GM23338 (cell line): ENCODE results near the gene DYSF. TPM values are rescaled to one million over a fixed set of nuclear protein-coding genes. Genes with fewer than 3 reads are reported as not detected.

ENCODE experiments used
- ATAC-seq: fragments of 200-7000 bp; cut with Tn5 transposase; 3 replicates; pipeline ENCODE4 v1.9.1; 2020
- DNase-seq: peaks from one replicate; pipeline ENCODE4 v3.0.0-alpha.2; 2015; ENCODE audit warnings: low spot score
- H2AFZ ChIP-seq: fragments of 200-600 bp; sonication (generic); 2 replicates; pipeline ENCODE4 v1.8.0; 2016; ENCODE audit warnings: antibody characterized with exemption, mild to moderate bottlenecking, moderate library complexity
- H3F3A ChIP-seq: fragments of 200-600 bp; sonication (generic); replicated peaks from 2 replicates; pipeline ENCODE4 v1.8.0; 2017; ENCODE audit warnings: antibody characterized with exemption, mixed run types, low read depth
- H3K27ac ChIP-seq: fragments of 200-600 bp; sonication (generic); 2 replicates; pipeline ENCODE4 v1.6.1; 2016; ENCODE audit warnings: low read depth
- H3K27me3 ChIP-seq: fragments of 200-600 bp; sonication (generic); 2 replicates; pipeline ENCODE4 v1.8.0; 2016; ENCODE audit warnings: mild to moderate bottlenecking, mixed run types, moderate library complexity; ENCODE audit not compliant: insufficient read depth
- H3K36me3 ChIP-seq: fragments of 200-600 bp; sonication (generic); 2 replicates; pipeline ENCODE4 v1.8.0; 2016; ENCODE audit warnings: mild to moderate bottlenecking; ENCODE audit not compliant: insufficient read depth
- H3K4me1 ChIP-seq: fragments of 200-600 bp; sonication (generic); 2 replicates; pipeline ENCODE4 v1.8.0; 2016; ENCODE audit warnings: mild to moderate bottlenecking, moderate library complexity; ENCODE audit not compliant: insufficient read depth
- H3K4me2 ChIP-seq: fragments of 200-600 bp; sonication (generic); 2 replicates; pipeline ENCODE4 v1.7.1; 2017; ENCODE audit warnings: mixed run types
- H3K4me3 ChIP-seq: fragments of 200-600 bp; sonication (generic); 2 replicates; pipeline ENCODE4 v1.6.1; 2016; ENCODE audit warnings: mixed run types
- H3K79me2 ChIP-seq: fragments of 200-600 bp; sonication (generic); replicated peaks from 2 replicates; pipeline ENCODE4 v1.8.0; 2017; ENCODE audit warnings: mild to moderate bottlenecking; ENCODE audit not compliant: insufficient read depth
- H3K9me2 ChIP-seq: fragments of 200-600 bp; sonication (generic); 2 replicates; pipeline ENCODE4 v1.8.0; 2017; ENCODE audit not compliant: insufficient read depth
- H4K20me1 ChIP-seq: fragments of 200-600 bp; sonication (generic); replicated peaks from 2 replicates; pipeline ENCODE4 v1.8.0; 2017; ENCODE audit warnings: mild to moderate bottlenecking; ENCODE audit not compliant: insufficient read depth
- H3K27ac Mint-ChIP-seq: 2 replicates; pipeline ENCODE4 v1.8.0; 2020; ENCODE audit warnings: inconsistent platforms, mild to moderate bottlenecking, moderate library complexity, mixed read lengths
- H3K27me3 Mint-ChIP-seq: 3 replicates; pipeline ENCODE4 v1.8.0; 2022; ENCODE audit warnings: low read depth, mild to moderate bottlenecking, moderate library complexity, mixed read lengths, inconsistent platforms; ENCODE audit not compliant: insufficient read depth, poor library complexity
- H3K36me3 Mint-ChIP-seq: 3 replicates; pipeline ENCODE4 v1.8.0; 2021; ENCODE audit warnings: low read depth, mild to moderate bottlenecking, inconsistent platforms, moderate library complexity, mixed read lengths
- H3K4me1 Mint-ChIP-seq: 3 replicates; pipeline ENCODE4 v1.8.0; 2020; ENCODE audit warnings: mild to moderate bottlenecking, inconsistent platforms, mixed read lengths
- H3K4me3 Mint-ChIP-seq: 3 replicates; pipeline ENCODE4 v1.8.0; 2021; ENCODE audit warnings: moderate library complexity, mild to moderate bottlenecking, inconsistent platforms, mixed read lengths
- H3K9me3 Mint-ChIP-seq: 3 replicates; pipeline ENCODE4 v1.8.0; 2020; ENCODE audit warnings: moderate library complexity, mild to moderate bottlenecking, inconsistent platforms, mixed read lengths
- EZH2phosphoT487 ChIP-seq: fragments of 200-600 bp; sonication (generic); IDR thresholded peaks from one replicate; pipeline ENCODE4 v1.8.1; 2018; ENCODE audit warnings: antibody characterized with exemption; ENCODE audit not compliant: unreplicated experiment
- POLR2AphosphoS5 ChIP-seq: IDR thresholded peaks from 2 replicates; pipeline ENCODE4 v1.6.1; 2016; ENCODE audit warnings: antibody characterized with exemption, low read depth
- ZNF114 ChIP-seq: fragments of 250-450 bp; sonication (Bioruptor Pico); IDR thresholded peaks from 2 replicates; pipeline ENCODE4 v1.5.0; 2020; ENCODE audit warnings: mild to moderate bottlenecking, moderate library complexity
- ZNF331 ChIP-seq: fragments of 250-450 bp; sonication (Bioruptor Pico); IDR thresholded peaks from 2 replicates; pipeline ENCODE4 v1.5.0; 2020; ENCODE audit warnings: low read depth, mild to moderate bottlenecking, moderate library complexity
- polyA plus RNA-seq: library from polyadenylated mRNA; unstranded; fragments of >200 nt; fragmentation: Nextera tagmentation; extraction: Ambion mirVana; gene quantifications from 2 replicates; pipeline ENCODE4 v1.2.1, GENCODE V29; 2016
- total RNA-seq: library from RNA; depleted of rRNA; stranded (reverse); fragments of >200 nt; shearing (Covaris generic); gene quantifications from 2 replicates; pipeline ENCODE4 v1.2.3, GENCODE V29; 2014
- TF ChIP-seq, protein P1 (sequence below): fragments of 250-450 bp; sonication (Bioruptor Pico); IDR thresholded peaks from 2 replicates; pipeline ENCODE4 v1.5.0; 2020; ENCODE audit warnings: mild to moderate bottlenecking, moderate library complexity
- TF ChIP-seq, protein P2 (sequence below): IDR thresholded peaks from 2 replicates; pipeline ENCODE4 v1.6.1; 2016; ENCODE audit warnings: antibody characterized with exemption

DYSF gene
- total and polyA plus RNA-seq, 2 experiments from 2014 or later = 7.3 to 21.3 TPM

DNA sequence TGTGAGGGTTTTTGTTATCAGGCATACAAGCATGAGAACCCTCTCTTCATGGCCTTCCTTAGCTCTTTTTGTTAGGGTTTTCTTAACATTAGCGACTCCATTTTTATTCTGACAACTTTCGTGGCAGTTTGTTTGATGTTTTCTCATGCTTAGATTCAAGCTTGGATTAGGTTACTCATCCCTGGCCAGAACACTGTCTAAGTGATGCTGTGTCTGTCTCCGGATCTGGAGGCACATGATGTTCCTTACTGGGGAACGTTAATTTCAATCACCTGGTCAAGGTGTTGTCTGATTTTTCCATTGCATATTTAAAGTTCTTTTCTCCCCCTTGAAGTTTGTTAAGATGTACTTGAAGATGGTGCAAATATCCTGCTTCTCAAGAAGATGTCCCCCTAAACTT, 40.7 kb downstream of the DYSF start (continued):
- TF ChIP-seq ZNF331 (CRISPR knock-in tag) (no peak), POLR2AphosphoS5 (no peak)
- TF ChIP-seq, protein P1, sequence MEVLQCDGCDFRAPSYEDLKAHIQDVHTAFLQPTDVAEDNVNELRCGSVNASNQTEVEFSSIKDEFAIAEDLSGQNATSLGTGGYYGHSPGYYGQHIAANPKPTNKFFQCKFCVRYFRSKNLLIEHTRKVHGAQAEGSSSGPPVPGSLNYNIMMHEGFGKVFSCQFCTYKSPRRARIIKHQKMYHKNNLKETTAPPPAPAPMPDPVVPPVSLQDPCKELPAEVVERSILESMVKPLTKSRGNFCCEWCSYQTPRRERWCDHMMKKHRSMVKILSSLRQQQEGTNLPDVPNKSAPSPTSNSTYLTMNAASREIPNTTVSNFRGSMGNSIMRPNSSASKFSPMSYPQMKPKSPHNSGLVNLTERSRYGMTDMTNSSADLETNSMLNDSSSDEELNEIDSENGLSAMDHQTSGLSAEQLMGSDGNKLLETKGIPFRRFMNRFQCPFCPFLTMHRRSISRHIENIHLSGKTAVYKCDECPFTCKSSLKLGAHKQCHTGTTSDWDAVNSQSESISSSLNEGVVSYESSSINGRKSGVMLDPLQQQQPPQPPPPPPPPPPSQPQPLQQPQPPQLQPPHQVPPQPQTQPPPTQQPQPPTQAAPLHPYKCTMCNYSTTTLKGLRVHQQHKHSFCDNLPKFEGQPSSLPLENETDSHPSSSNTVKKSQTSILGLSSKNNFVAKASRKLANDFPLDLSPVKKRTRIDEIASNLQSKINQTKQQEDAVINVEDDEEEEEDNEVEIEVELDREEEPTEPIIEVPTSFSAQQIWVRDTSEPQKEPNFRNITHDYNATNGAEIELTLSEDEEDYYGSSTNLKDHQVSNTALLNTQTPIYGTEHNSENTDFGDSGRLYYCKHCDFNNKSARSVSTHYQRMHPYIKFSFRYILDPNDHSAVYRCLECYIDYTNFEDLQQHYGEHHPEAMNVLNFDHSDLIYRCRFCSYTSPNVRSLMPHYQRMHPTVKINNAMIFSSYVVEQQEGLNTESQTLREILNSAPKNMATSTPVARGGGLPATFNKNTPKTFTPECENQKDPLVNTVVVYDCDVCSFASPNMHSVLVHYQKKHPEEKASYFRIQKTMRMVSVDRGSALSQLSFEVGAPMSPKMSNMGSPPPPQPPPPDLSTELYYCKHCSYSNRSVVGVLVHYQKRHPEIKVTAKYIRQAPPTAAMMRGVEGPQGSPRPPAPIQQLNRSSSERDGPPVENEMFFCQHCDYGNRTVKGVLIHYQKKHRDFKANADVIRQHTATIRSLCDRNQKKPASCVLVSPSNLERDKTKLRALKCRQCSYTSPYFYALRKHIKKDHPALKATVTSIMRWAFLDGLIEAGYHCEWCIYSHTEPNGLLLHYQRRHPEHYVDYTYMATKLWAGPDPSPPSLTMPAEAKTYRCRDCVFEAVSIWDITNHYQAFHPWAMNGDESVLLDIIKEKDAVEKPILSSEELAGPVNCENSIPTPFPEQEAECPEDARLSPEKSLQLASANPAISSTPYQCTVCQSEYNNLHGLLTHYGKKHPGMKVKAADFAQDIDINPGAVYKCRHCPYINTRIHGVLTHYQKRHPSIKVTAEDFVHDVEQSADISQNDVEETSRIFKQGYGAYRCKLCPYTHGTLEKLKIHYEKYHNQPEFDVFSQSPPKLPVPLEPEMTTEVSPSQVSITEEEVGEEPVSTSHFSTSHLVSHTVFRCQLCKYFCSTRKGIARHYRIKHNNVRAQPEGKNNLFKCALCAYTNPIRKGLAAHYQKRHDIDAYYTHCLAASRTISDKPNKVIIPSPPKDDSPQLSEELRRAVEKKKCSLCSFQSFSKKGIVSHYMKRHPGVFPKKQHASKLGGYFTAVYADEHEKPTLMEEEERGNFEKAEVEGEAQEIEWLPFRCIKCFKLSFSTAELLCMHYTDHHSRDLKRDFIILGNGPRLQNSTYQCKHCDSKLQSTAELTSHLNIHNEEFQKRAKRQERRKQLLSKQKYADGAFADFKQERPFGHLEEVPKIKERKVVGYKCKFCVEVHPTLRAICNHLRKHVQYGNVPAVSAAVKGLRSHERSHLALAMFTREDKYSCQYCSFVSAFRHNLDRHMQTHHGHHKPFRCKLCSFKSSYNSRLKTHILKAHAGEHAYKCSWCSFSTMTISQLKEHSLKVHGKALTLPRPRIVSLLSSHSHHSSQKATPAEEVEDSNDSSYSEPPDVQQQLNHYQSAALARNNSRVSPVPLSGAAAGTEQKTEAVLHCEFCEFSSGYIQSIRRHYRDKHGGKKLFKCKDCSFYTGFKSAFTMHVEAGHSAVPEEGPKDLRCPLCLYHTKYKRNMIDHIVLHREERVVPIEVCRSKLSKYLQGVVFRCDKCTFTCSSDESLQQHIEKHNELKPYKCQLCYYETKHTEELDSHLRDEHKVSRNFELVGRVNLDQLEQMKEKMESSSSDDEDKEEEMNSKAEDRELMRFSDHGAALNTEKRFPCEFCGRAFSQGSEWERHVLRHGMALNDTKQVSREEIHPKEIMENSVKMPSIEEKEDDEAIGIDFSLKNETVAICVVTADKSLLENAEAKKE = no peak

DNA sequence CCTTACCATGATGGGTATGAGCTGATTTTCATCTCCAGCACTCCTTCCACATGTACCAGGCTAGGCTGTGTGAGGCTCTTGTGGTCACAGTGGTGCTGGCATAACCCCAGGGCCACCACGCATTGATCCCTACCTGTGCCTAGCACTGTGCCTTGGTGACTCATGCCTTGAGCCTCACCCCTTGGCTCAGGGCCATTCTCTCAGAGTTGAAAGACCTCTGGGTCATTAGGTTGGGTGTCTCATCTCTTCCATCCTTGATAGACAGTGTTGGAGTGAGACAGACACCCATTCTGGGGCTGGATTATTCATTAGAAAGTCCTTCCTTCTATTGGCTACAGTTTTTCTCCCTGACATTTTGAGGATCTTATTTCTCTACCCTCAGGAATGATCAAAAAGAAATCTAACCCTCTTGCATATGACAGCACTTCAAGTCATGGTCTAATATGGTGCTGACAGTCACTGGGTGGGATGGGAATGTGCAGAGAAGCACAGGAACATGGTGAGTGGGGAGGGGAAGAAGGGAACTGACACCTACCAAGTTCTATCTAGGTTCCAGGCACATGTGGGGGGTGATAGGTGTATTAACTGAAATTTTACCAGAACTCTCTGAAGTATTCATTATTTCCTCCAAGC, 41.3 kb downstream of the DYSF start:
- no peaks in the 10 kb centered on the region for H3K9me3 Mint-ChIP-seq
- TF ChIP-seq, protein P2, sequence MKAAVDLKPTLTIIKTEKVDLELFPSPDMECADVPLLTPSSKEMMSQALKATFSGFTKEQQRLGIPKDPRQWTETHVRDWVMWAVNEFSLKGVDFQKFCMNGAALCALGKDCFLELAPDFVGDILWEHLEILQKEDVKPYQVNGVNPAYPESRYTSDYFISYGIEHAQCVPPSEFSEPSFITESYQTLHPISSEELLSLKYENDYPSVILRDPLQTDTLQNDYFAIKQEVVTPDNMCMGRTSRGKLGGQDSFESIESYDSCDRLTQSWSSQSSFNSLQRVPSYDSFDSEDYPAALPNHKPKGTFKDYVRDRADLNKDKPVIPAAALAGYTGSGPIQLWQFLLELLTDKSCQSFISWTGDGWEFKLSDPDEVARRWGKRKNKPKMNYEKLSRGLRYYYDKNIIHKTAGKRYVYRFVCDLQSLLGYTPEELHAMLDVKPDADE = no peak
- TF ChIP-seq EZH2phosphoT487 = no peak
- TF ChIP-seq, protein P1 = no peak
- TF ChIP-seq ZNF114 = no peak

More for the DNA sequence above, 41.3 kb downstream of the DYSF start:
- Histone ChIP-seq H3K4me3 (no peak overlapping the region), H3K27me3 (no peaks in the 10 kb centered on the region), H2AFZ (no peak overlapping the region), H3K9me2 (0 out of 2 replicates have a peak, but pooled peaks cover 3% of the 10 kb centered on the region), H3K4me2 (no peak overlapping the region), H3K4me1 (no peaks in the 10 kb centered on the region; the same call in 1 of the 2 replicates), H3F3A (0 out of 2 replicates have a peak, but pooled peaks cover 4% of the 10 kb centered on the region), H3K79me2 (no peaks in the 10 kb centered on the region), H4K20me1 (0 out of 2 replicates have a peak, but pooled peaks cover 8% of the 10 kb centered on the region), H3K27ac (no peak overlapping the region), H3K36me3 (no peaks in the 10 kb centered on the region)
- Mint-ChIP-seq H3K4me3 (no peak overlapping the region), H3K27me3 (peaks cover 10% of the 10 kb centered on the region), H3K27ac (no peak overlapping the region), H3K36me3 (no peaks in the 10 kb centered on the region), H3K4me1 (peaks cover 27% of the 10 kb centered on the region)
- ATAC-seq (no peak), DNase-seq (no peak)
